ENCODE measurements around the gene TMEM63C. TPM values are rescaled to one million over a fixed set of nuclear protein-coding genes. Genes with fewer than 3 reads are reported as not detected.

The TMEM63C gene
- total and polyA plus RNA-seq, 2 experiments from 2014 or later: 4.9 to 9.7 TPM

GRCh38 chr14:77185093-77185465 lies 3.5 kb downstream of the TMEM63C start:
- WGBS (ENCODE audit: low lambda C conversion rate, missing lambda C conversion rate): 91% methylated on average over 2 of the region's 2 CpGs

GRCh38 chr14:77186911-77187648 lies 5.5 kb downstream of the TMEM63C start:
- Histone ChIP-seq H3K27me3 (no peaks in the 10 kb centered on the region), H3K27ac (peak overlapping the region; percentile 8), H3K79me2 (no peaks in the 10 kb centered on the region), H2AFZ (no peak overlapping the region), H3K36me3 (replicated peaks; ENCODE audit: insufficient read depth, low read depth) (no peaks in the 10 kb centered on the region), H4K20me1 (ENCODE audit: insufficient read depth, poor library complexity, severe bottlenecking) (no peaks in the 10 kb centered on the region), H3K9me2 (replicated peaks; ENCODE audit: insufficient read depth) (no peaks in the 10 kb centered on the region), H3K4me2 (no peak overlapping the region), H3K9me3 (ENCODE audit: low read depth) (no peaks in the 10 kb centered on the region), H3K4me3 (no peak overlapping the region), H3K4me1 (ENCODE audit: insufficient read depth) (peaks cover 35% of the 10 kb centered on the region)
- DNase-seq (ENCODE audit: low spot score): peak; percentile 60
- TF ChIP-seq CTCF (IDR thresholded peaks at IDR 0.05; ENCODE audit: poor library complexity) (no peak), EZH2phosphoT487 (IDR thresholded peaks at IDR 0.05; ENCODE audit: low read depth, severe bottlenecking, unreplicated experiment) (no peak), EZH2 (IDR thresholded peaks at IDR 0.05; ENCODE audit: borderline replicate concordance) (no peak)
- 61% methylated on average over 15 of the region's 15 CpGs for WGBS (ENCODE audit: low lambda C conversion rate, missing lambda C conversion rate)

More at GRCh38 chr14:77185093-77185465, 3.5 kb downstream of the TMEM63C start:
- no peak for DNase-seq (ENCODE audit: low spot score)
- Histone ChIP-seq H2AFZ (no peak overlapping the region), H3K4me2 (peak overlapping the region; percentile 16), H3K4me3 (no peak overlapping the region), H3K36me3 (replicated peaks; ENCODE audit: insufficient read depth, low read depth) (no peaks in the 10 kb centered on the region), H3K9me3 (ENCODE audit: low read depth) (no peaks in the 10 kb centered on the region), H4K20me1 (ENCODE audit: insufficient read depth, poor library complexity, severe bottlenecking) (no peaks in the 10 kb centered on the region), H3K79me2 (no peaks in the 10 kb centered on the region), H3K27ac (peak overlapping the region; percentile 65), H3K4me1 (ENCODE audit: insufficient read depth) (peaks cover 36% of the 10 kb centered on the region), H3K9me2 (replicated peaks; ENCODE audit: insufficient read depth) (no peaks in the 10 kb centered on the region), H3K27me3 (no peaks in the 10 kb centered on the region)
- TF ChIP-seq CTCF (IDR thresholded peaks at IDR 0.05; ENCODE audit: poor library complexity) (no peak), EZH2phosphoT487 (IDR thresholded peaks at IDR 0.05; ENCODE audit: low read depth, severe bottlenecking, unreplicated experiment) (no peak), EZH2 (IDR thresholded peaks at IDR 0.05; ENCODE audit: borderline replicate concordance) (no peak)

GRCh38 chr14:77187649-77188012 lies 6.0 kb downstream of the TMEM63C start:
- Histone ChIP-seq H3K4me3 (no peak overlapping the region), H4K20me1 (ENCODE audit: insufficient read depth, poor library complexity, severe bottlenecking) (no peaks in the 10 kb centered on the region), H3K4me2 (no peak overlapping the region), H3K9me3 (ENCODE audit: low read depth) (no peaks in the 10 kb centered on the region), H3K4me1 (ENCODE audit: insufficient read depth) (peaks cover 30% of the 10 kb centered on the region), H3K36me3 (replicated peaks; ENCODE audit: insufficient read depth, low read depth) (no peaks in the 10 kb centered on the region), H3K27ac (no peak overlapping the region), H3K27me3 (no peaks in the 10 kb centered on the region), H2AFZ (no peak overlapping the region), H3K9me2 (replicated peaks; ENCODE audit: insufficient read depth) (no peaks in the 10 kb centered on the region), H3K79me2 (no peaks in the 10 kb centered on the region)
- 81% methylated on average over 3 of the region's 3 CpGs for WGBS (ENCODE audit: low lambda C conversion rate, missing lambda C conversion rate)
- no peak for TF ChIP-seq EZH2phosphoT487 (IDR thresholded peaks at IDR 0.05; ENCODE audit: low read depth, severe bottlenecking, unreplicated experiment)
- TF ChIP-seq EZH2 (IDR thresholded peaks at IDR 0.05; ENCODE audit: borderline replicate concordance): no peak
- no peak for TF ChIP-seq CTCF (IDR thresholded peaks at IDR 0.05; ENCODE audit: poor library complexity)
- DNase-seq (ENCODE audit: low spot score): no peak

Data from hepatocyte (in vitro differentiated cells).